B cell (primary cell): Measurements from ENCODE around the gene CREBBP. TPM values are rescaled to one million over a fixed set of nuclear protein-coding genes. Genes with fewer than 3 reads are reported as not detected.

Experiments
- ATAC-seq: fragments of 200-7000 bp; cut with Tn5 transposase; one replicate; pipeline ENCODE4 v1.10.0; 2021; ENCODE audit warnings: low read depth, mild to moderate bottlenecking, moderate number of reproducible peaks, moderate library complexity
- CTCF ChIA-PET: fragments of 350-600 bp; sonication (Branson Sonifier 250); formaldehyde crosslinking; loops from one replicate; lab custom pipeline; 2021; ENCODE audit warnings: antibody characterized with exemption, inconsistent platforms; lab: Charles Lee
- POLR2A ChIA-PET: fragments of 350-600 bp; sonication (Branson Sonifier 250); formaldehyde crosslinking; loops from one replicate; lab custom pipeline; 2021; ENCODE audit warnings: antibody characterized with exemption; lab: Charles Lee
- DNase-seq: peaks from one replicate; pipeline ENCODE4 v3.0.0; 2013
- H2AFZ ChIP-seq: 2 replicates; pipeline ENCODE4 v1.6.1; 2012; ENCODE audit warnings: mild to moderate bottlenecking, low read depth, low read length; ENCODE audit not compliant: insufficient read depth, poor library complexity, severe bottlenecking
- H3K27ac ChIP-seq, 2 donors: 1 replicate in 1 of 2; 2 replicates in 1 of 2; pipeline ENCODE4 v1.5.1; 2012 to 2013; ENCODE audit warnings: low read length in 2 of 2, mild to moderate bottlenecking in 2 of 2, moderate library complexity in 1 of 2
- H3K27me3 ChIP-seq, 4 experiments: fragments of 200-600 bp in 1 of 4; sonication (generic) in 1 of 4; replicated peaks in 1 of 4; 1 replicate in 2 of 4; 2 replicates in 2 of 4; pipeline versions ENCODE4 v1.6.1 to v1.7.0; 2013 to 2016; ENCODE audit warnings: low read length in 3 of 4, mild to moderate bottlenecking in 2 of 4, mixed read lengths in 1 of 4, moderate library complexity in 1 of 4; ENCODE audit not compliant: insufficient read depth in 4 of 4, control insufficient read depth in 3 of 4; ENCODE audit errors: control extremely low read depth in 1 of 4
- H3K36me3 ChIP-seq, 2 experiments: replicated peaks in 1 of 2; 1 replicate in 1 of 2; 2 replicates in 1 of 2; pipeline versions ENCODE4 v1.6.1 to v1.7.1; 2013; ENCODE audit warnings: low read length in 1 of 2; ENCODE audit not compliant: insufficient read depth in 2 of 2, control insufficient read depth in 1 of 2; ENCODE audit errors: control extremely low read depth in 1 of 2, extremely low read depth in 1 of 2
- H3K4me1 ChIP-seq, 2 donors: fragments of 200-600 bp in 1 of 2; sonication (generic) in 1 of 2; 1 replicate in 1 of 2; 2 replicates in 1 of 2; pipeline versions ENCODE4 v1.5.1 to v1.6.1; 2013 to 2017; ENCODE audit warnings: low read length in 2 of 2; ENCODE audit not compliant: control insufficient read depth in 2 of 2, insufficient read depth in 2 of 2
- H3K4me2 ChIP-seq: replicated peaks from 2 replicates; pipeline ENCODE3; 2012; ENCODE audit warnings: mild to moderate bottlenecking, low read depth, low read length; ENCODE audit not compliant: poor library complexity, severe bottlenecking
- H3K4me3 ChIP-seq, 5 experiments: fragments of 200-600 bp in 1 of 5; sonication (generic) in 1 of 5; 1 replicate in 3 of 5; 2 replicates in 2 of 5; pipeline versions ENCODE4 v1.5.1 to v1.7.0; 2011 to 2016; ENCODE audit warnings: low read length in 4 of 5, mild to moderate bottlenecking in 4 of 5, low read depth in 2 of 5, control low read depth in 1 of 5, moderate library complexity in 1 of 5; ENCODE audit not compliant: insufficient read depth in 1 of 5; ENCODE audit errors: control extremely low read depth in 1 of 5, extremely low read depth in 1 of 5
- H3K79me2 ChIP-seq: fragments of 200-600 bp; sonication (generic); one replicate; pipeline ENCODE4 v1.6.0; 2016; ENCODE audit warnings: low read length; ENCODE audit not compliant: control insufficient read depth, insufficient read depth
- H3K9ac ChIP-seq: fragments of 200-600 bp; sonication (generic); 2 replicates; pipeline ENCODE4 v1.6.1; 2017; ENCODE audit warnings: mild to moderate bottlenecking, low read length, moderate library complexity
- H3K9me3 ChIP-seq, 3 donors: one replicate each; pipeline versions ENCODE4 v1.6.1 to v1.7.1; 2013; ENCODE audit warnings: low read length in 2 of 3; ENCODE audit not compliant: control insufficient read depth in 2 of 3, insufficient read depth in 1 of 3; ENCODE audit errors: control extremely low read depth in 1 of 3
- H4K20me1 ChIP-seq: 2 replicates; pipeline ENCODE4 v1.6.0; 2012; ENCODE audit warnings: mild to moderate bottlenecking, low read length; ENCODE audit not compliant: insufficient read depth, control insufficient read depth, poor library complexity, severe bottlenecking
- H3K27ac Mint-ChIP-seq: one replicate; pipeline ENCODE4 v1.8.0; 2021; ENCODE audit warnings: mixed read lengths
- H3K27me3 Mint-ChIP-seq: one replicate; pipeline ENCODE4 v1.8.0; 2021; ENCODE audit warnings: mixed read lengths
- H3K4me1 Mint-ChIP-seq: one replicate; pipeline ENCODE4 v1.8.0; 2021; ENCODE audit warnings: mixed read lengths
- H3K4me3 Mint-ChIP-seq: one replicate; pipeline ENCODE4 v1.8.0; 2021; ENCODE audit warnings: mixed read lengths
- H3K9me3 Mint-ChIP-seq: one replicate; pipeline ENCODE4 v1.8.0; 2022; ENCODE audit warnings: mixed read lengths; ENCODE audit not compliant: insufficient read depth
- EZH2 ChIP-seq: IDR thresholded peaks from 2 replicates; pipeline ENCODE4 v1.6.1; 2012; ENCODE audit warnings: borderline replicate concordance, low read depth, mild to moderate bottlenecking, moderate library complexity, low read length; ENCODE audit not compliant: insufficient read depth, poor library complexity, severe bottlenecking
- WGBS: methylation state at CpG from one replicate; pipeline ENCODE4 v1.1.5; 2013; ENCODE audit warnings: missing lambda C conversion rate; ENCODE audit not compliant: insufficient coverage; 5-methylcytosine and 5-hydroxymethylcytosine counted together
- intact Hi-C: fragments of 100-400 bp; cut with micrococcal nuclease; formaldehyde crosslinking; loops from one replicate; pipeline ENCODE4 v1.10.0; 2022
- polyA plus RNA-seq: library from polyadenylated mRNA; depleted of rRNA; stranded (reverse); fragments of >200 nt; gene quantifications from 2 replicates; pipeline ENCODE4 v1.2.3, GENCODE V29; 2012
- total RNA-seq, 2 donors: library from RNA; stranded (reverse); fragments of 120-200 nt in 1 of 2; gene quantifications; 1 replicate in 1 of 2; 2 replicates in 1 of 2; pipeline versions ENCODE4 v1.2.3 to v1.2.4, GENCODE V29; 2013 to 2022
- TF ChIP-seq, protein P1 (sequence below): fragments of 200-600 bp; IDR thresholded peaks from one replicate; pipeline ENCODE4 v1.8.0; 2022; ENCODE audit warnings: antibody characterized with exemption, mild to moderate bottlenecking

The CREBBP gene
- total and polyA plus RNA-seq, 2 donors (not counting 1 experiment from before 2014, with no cell fraction given): 27.6 to 206 TPM

- CTCF ChIA-PET: no interaction called here
- no peak overlapping the region for H3K4me3 Mint-ChIP-seq
- H3K27me3 ChIP-seq: no peaks in the 10 kb centered on the region
- WGBS: over 99% methylated on average over 27 of the region's 27 CpGs
- no peaks in the 10 kb centered on the region for H3K4me1 ChIP-seq
- DNase-seq (no peak), ATAC-seq (no peak)
- no peak overlapping the region for H3K9ac ChIP-seq
- H3K4me2 ChIP-seq: no peak overlapping the region
- no peaks in the 10 kb centered on the region for H3K9me3 Mint-ChIP-seq
- no peak overlapping the region for H3K4me3 ChIP-seq
- peaks cover 29% of the 10 kb centered on the region for H3K79me2 ChIP-seq
- H3K4me1 Mint-ChIP-seq: no peaks in the 10 kb centered on the region
- H2AFZ ChIP-seq: no peak overlapping the region
- H3K27ac ChIP-seq: no peak overlapping the region
- intact Hi-C loops: no loop called here
- no peak overlapping the region for H3K27ac Mint-ChIP-seq
- peaks cover 58% of the 10 kb centered on the region for H4K20me1 ChIP-seq
- TF ChIP-seq EZH2: no peak
- TF ChIP-seq, protein P1, sequence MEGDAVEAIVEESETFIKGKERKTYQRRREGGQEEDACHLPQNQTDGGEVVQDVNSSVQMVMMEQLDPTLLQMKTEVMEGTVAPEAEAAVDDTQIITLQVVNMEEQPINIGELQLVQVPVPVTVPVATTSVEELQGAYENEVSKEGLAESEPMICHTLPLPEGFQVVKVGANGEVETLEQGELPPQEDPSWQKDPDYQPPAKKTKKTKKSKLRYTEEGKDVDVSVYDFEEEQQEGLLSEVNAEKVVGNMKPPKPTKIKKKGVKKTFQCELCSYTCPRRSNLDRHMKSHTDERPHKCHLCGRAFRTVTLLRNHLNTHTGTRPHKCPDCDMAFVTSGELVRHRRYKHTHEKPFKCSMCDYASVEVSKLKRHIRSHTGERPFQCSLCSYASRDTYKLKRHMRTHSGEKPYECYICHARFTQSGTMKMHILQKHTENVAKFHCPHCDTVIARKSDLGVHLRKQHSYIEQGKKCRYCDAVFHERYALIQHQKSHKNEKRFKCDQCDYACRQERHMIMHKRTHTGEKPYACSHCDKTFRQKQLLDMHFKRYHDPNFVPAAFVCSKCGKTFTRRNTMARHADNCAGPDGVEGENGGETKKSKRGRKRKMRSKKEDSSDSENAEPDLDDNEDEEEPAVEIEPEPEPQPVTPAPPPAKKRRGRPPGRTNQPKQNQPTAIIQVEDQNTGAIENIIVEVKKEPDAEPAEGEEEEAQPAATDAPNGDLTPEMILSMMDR: no peak
- no peaks in the 10 kb centered on the region for H3K27me3 Mint-ChIP-seq
- H3K36me3 ChIP-seq: peaks cover 3 to 83% of the 10 kb centered on the region in 2 experiments
- H3K9me3 ChIP-seq: no peaks in the 10 kb centered on the region
- POLR2A ChIA-PET: no interaction called here
These were observed 146.3 kb downstream of the CREBBP start for GRCh38 chr16:3734084-3734757.

- H3K27ac Mint-ChIP-seq: no peak overlapping the region
- CTCF ChIA-PET: no interaction called here
- H3K4me1 Mint-ChIP-seq: no peaks in the 10 kb centered on the region
- Histone ChIP-seq H3K9ac (no peak overlapping the region), H3K36me3 (peaks cover 0 to 84% of the 10 kb centered on the region in 2 experiments), H3K27ac (no peak overlapping the region), H4K20me1 (peaks cover 58% of the 10 kb centered on the region), H3K79me2 (peaks cover 23% of the 10 kb centered on the region), H3K4me3 (no peak overlapping the region), H3K9me3 (no peaks in the 10 kb centered on the region), H3K27me3 (no peaks in the 10 kb centered on the region), H3K4me2 (no peak overlapping the region), H3K4me1 (no peaks in the 10 kb centered on the region), H2AFZ (no peak overlapping the region)
- no peak overlapping the region for H3K4me3 Mint-ChIP-seq
- intact Hi-C loops: no loop called here
- ATAC-seq: no peak
- no peak for DNase-seq
- no peak for TF ChIP-seq EZH2
- TF ChIP-seq, protein P1: no peak
- no peaks in the 10 kb centered on the region for H3K27me3 Mint-ChIP-seq
- no peaks in the 10 kb centered on the region for H3K9me3 Mint-ChIP-seq
- POLR2A ChIA-PET: interaction anchor here (0.6 kb wide), 1 partner anchor 37 kb away, joined by 5 read pairs; no protein-coding TSS in a partner anchor
- 91% methylated on average over 5 of the region's 8 CpGs for WGBS
These were observed 148.3 kb downstream of the CREBBP start for GRCh38 chr16:3732171-3732570.
